T-cell (primary cell): ENCODE measurements around the gene P2RY8. TPM values are rescaled to one million over a fixed set of nuclear protein-coding genes. Genes with fewer than 3 reads are reported as not detected.
"Not testable (repeated sequence)": the region's sequence is repeated elsewhere in the genome, so short reads cannot be mapped to it uniquely, and the experiment has no call there.

ENCODE experiments used
- ATAC-seq, 4 experiments: fragments of 200-7000 bp in 3 of 4; fragments of 150-1000 bp in 1 of 4; cut with Tn5 transposase; replicated peaks in 1 of 4; 1 replicate in 3 of 4; 2 replicates in 1 of 4; pipeline ENCODE4 v1.10.0; 2021; ENCODE audit warnings: moderate library complexity in 3 of 4, mild to moderate bottlenecking in 2 of 4, moderate number of reproducible peaks in 1 of 4
- CTCF ChIA-PET, 2 donors: fragments of 300-600 bp; sonication (Branson Sonifier 250); formaldehyde crosslinking; loops; one replicate each; lab custom pipeline; 2022; ENCODE audit warnings: antibody characterized with exemption in 2 of 2; lab: Charles Lee
- POLR2A ChIA-PET, 2 donors: fragments of 300-600 bp; sonication (Branson Sonifier 250); formaldehyde crosslinking; loops; one replicate each; lab custom pipeline; 2022; ENCODE audit warnings: antibody characterized with exemption in 2 of 2; lab: Charles Lee
- DNase-seq, 35 experiments: peaks; one replicate each; pipeline versions ENCODE4 v3.0.0 to v3.0.0-alpha.2; 2013 to 2023
- H3K27ac ChIP-seq: one replicate; pipeline ENCODE4 v1.5.1; 2013; ENCODE audit warnings: low read length
- H3K27me3 ChIP-seq, 2 experiments: replicated peaks in 1 of 2; 1 replicate in 1 of 2; 2 replicates in 1 of 2; pipeline versions ENCODE4 v1.6.1 to v1.7.0; 2013; ENCODE audit warnings: low read length in 1 of 2, mixed read lengths in 1 of 2; ENCODE audit not compliant: control insufficient read depth in 2 of 2, insufficient read depth in 2 of 2; ENCODE audit errors: extremely low read depth in 1 of 2
- H3K36me3 ChIP-seq, 2 donors: 1 replicate in 1 of 2; 2 replicates in 1 of 2; pipeline versions ENCODE4 v1.6.1 to v1.7.0; 2013; ENCODE audit warnings: low read length in 1 of 2; ENCODE audit not compliant: control insufficient read depth in 2 of 2, insufficient read depth in 1 of 2; ENCODE audit errors: extremely low read depth in 1 of 2
- H3K4me1 ChIP-seq, 2 experiments: 1 replicate in 1 of 2; 2 replicates in 1 of 2; pipeline versions ENCODE4 v1.6.1 to v1.7.0; 2013; ENCODE audit warnings: low read length in 2 of 2, mixed read lengths in 1 of 2; ENCODE audit not compliant: insufficient read depth in 2 of 2, control insufficient read depth in 1 of 2; ENCODE audit errors: extremely low read depth in 1 of 2
- H3K4me3 ChIP-seq, 2 donors: 1 replicate in 1 of 2; 2 replicates in 1 of 2; pipeline versions ENCODE4 v1.5.1 to v1.7.0; 2013; ENCODE audit warnings: mild to moderate bottlenecking in 2 of 2, low read length in 1 of 2, moderate library complexity in 1 of 2; ENCODE audit not compliant: control insufficient read depth in 1 of 2; ENCODE audit errors: extremely low read depth in 1 of 2
- H3K9me3 ChIP-seq: 2 replicates; pipeline ENCODE4 v1.7.0; 2013
- H3K27ac Mint-ChIP-seq, 2 donors: one replicate each; pipeline ENCODE4 v1.8.0; 2020 to 2021; ENCODE audit warnings: mild to moderate bottlenecking in 2 of 2, mixed read lengths in 2 of 2
- H3K27me3 Mint-ChIP-seq, 2 donors: one replicate each; pipeline ENCODE4 v1.8.0; 2021 to 2022; ENCODE audit warnings: mixed read lengths in 2 of 2
- H3K36me3 Mint-ChIP-seq: one replicate; pipeline ENCODE4 v1.8.0; 2021; ENCODE audit warnings: mixed read lengths
- H3K4me1 Mint-ChIP-seq, 3 donors: one replicate each; pipeline ENCODE4 v1.8.0; 2020 to 2022; ENCODE audit warnings: mixed read lengths in 3 of 3, mild to moderate bottlenecking in 1 of 3
- H3K4me3 Mint-ChIP-seq, 3 donors: one replicate each; pipeline ENCODE4 v1.8.0; 2020 to 2022; ENCODE audit warnings: mild to moderate bottlenecking in 3 of 3, mixed read lengths in 3 of 3, moderate library complexity in 3 of 3
- H3K9me3 Mint-ChIP-seq, 3 donors: one replicate each; pipeline ENCODE4 v1.8.0; 2020 to 2022; ENCODE audit warnings: mixed read lengths in 3 of 3
- WGBS: methylation state at CpG from one replicate; pipeline ENCODE4 v1.1.5; 2013; ENCODE audit warnings: missing lambda C conversion rate; ENCODE audit not compliant: insufficient coverage; 5-methylcytosine and 5-hydroxymethylcytosine counted together
- total RNA-seq, 35 experiments: library from RNA in 6 of 35; stranded (reverse) in 6 of 35; fragments of 120-200 nt in 1 of 35; gene quantifications; one replicate each; pipeline versions ENCODE4 v1.2.1 to v1.2.4 and lab custom pipeline; 2013 to 2026

Gene P2RY8
- total RNA-seq, 5 donors from 2014 or later (not counting 1 experiment from before 2014, with no cell fraction given) = 114 to 219 (median 182) TPM

DNA sequence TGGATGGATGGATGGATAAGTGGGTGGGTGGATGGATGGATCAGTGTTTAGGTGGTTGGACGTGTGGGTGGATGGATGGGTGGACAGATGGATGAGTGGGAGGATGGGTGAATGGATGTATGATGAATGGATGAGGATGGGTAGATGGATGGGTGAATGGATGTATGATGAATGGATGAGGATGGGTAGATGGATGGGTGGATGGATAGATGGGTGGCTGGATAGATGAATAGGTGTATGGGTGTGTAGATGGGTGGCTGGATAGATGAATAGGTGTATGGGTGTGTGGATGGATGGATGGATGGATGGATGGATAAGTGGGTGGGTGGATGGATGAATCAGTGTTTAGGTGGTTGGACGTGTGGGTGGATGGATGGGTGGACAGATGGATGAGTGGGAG, 62.4 kb downstream of the P2RY8 start:
- H3K27me3 Mint-ChIP-seq, DNase-seq, H3K27me3 ChIP-seq, H3K27ac Mint-ChIP-seq, CTCF ChIA-PET, ATAC-seq, H3K27ac ChIP-seq, H3K9me3 ChIP-seq, POLR2A ChIA-PET, H3K4me3 Mint-ChIP-seq, H3K4me3 ChIP-seq: not testable (repeated sequence)
- H3K36me3 Mint-ChIP-seq = peaks cover 70% of the 10 kb centered on the region
- H3K4me1 Mint-ChIP-seq = peaks cover 61 to 95% (median 93%) of the 10 kb centered on the region in 3 donors
- H3K4me1 ChIP-seq = peaks cover 22 to 70% of the 10 kb centered on the region in 2 experiments
- H3K36me3 ChIP-seq = peaks cover 5 to 24% of the 10 kb centered on the region in 2 donors
- 100% methylated on average over 2 of the region's 2 CpGs for WGBS
- H3K9me3 Mint-ChIP-seq = peaks cover 1 to 32% (median 7%) of the 10 kb centered on the region in 3 donors

GRCh38 chrX:1472975-1473374, 64.0 kb downstream of the P2RY8 start:
- Mint-ChIP-seq H3K9me3 (peaks cover 0 to 24% (median 0%) of the 10 kb centered on the region in 3 donors), H3K4me1 (peaks cover 59 to 91% (median 88%) of the 10 kb centered on the region in 3 donors), H3K27me3 (no peaks in the 10 kb centered on the region), H3K4me3 (peak overlapping the region in 1 of 3 donors; percentile 89), H3K36me3 (peaks cover 57% of the 10 kb centered on the region), H3K27ac (no peak overlapping the region)
- Histone ChIP-seq H3K4me1 (peaks cover 32 to 72% of the 10 kb centered on the region in 2 experiments), H3K4me3 (no peak overlapping the region), H3K36me3 (peaks cover 8 to 22% of the 10 kb centered on the region in 2 donors), H3K9me3 (no peaks in the 10 kb centered on the region), H3K27ac (no peak overlapping the region), H3K27me3 (no peaks in the 10 kb centered on the region)
- ATAC-seq = no peak
- peak in 1 of 35 experiments; percentile 2 for DNase-seq
- 96% methylated on average over 2 of the region's 2 CpGs for WGBS
- CTCF ChIA-PET = no interaction called here
- POLR2A ChIA-PET = no interaction called here

GRCh38 chrX:1468250-1468772, 68.7 kb downstream of the P2RY8 start:
- peaks cover 8 to 36% of the 10 kb centered on the region in 2 donors for H3K36me3 ChIP-seq
- CTCF ChIA-PET = no interaction called here
- H3K4me1 ChIP-seq = peaks cover 59 to 97% of the 10 kb centered on the region in 2 experiments
- POLR2A ChIA-PET = no interaction called here
- H3K36me3 Mint-ChIP-seq = peaks cover 38% of the 10 kb centered on the region
- H3K27ac Mint-ChIP-seq = peak overlapping the region; percentile 93 to 94
- H3K9me3 Mint-ChIP-seq = peaks cover 0 to 14% (median 0%) of the 10 kb centered on the region in 3 donors
- H3K27me3 ChIP-seq = no peaks in the 10 kb centered on the region
- H3K27ac ChIP-seq = peak overlapping the region; percentile 86
- H3K27me3 Mint-ChIP-seq = no peaks in the 10 kb centered on the region
- DNase-seq (peak; percentile 42 to 87 (median 66)), ATAC-seq (peak; percentile 31 to 64 (median 59))
- H3K9me3 ChIP-seq = no peaks in the 10 kb centered on the region
- peak overlapping the region; percentile 54 to 78 (median 68) for H3K4me3 Mint-ChIP-seq
- H3K4me1 Mint-ChIP-seq = peaks cover 75 to 91% (median 91%) of the 10 kb centered on the region in 3 donors
- WGBS = 10% methylated on average over 17 of the region's 20 CpGs
- no peak overlapping the region for H3K4me3 ChIP-seq

DNA sequence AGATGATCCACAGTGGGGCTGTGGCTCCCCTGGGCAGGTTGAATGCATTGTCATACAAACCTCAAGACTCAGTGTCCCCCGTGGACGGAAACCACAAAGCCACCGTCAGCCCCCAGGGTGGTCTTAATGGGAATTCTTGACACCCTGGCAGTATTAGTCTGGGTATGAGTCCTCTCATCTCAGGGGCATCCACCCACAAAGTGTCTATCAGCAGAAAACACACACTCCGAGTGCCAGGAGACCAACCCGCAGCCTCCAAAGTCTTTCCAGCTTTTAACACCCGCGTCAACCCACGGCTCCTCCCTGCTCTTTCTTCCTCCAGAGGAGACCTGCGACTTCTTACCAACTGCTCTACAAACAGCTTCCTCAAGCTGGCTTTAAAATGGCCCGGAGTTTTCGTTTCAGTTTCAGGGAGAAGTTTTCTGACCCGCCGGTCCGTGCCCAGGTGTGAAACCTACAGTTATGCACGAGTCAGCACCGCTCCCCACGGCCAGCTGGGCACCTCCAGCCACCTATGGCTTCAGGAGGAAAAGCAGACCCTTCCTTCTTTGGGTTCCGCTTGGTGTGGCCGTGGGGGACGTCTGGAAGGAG, 69.9 kb downstream of the P2RY8 start:
- CTCF ChIA-PET = no interaction called here
- Mint-ChIP-seq H3K27me3 (no peaks in the 10 kb centered on the region), H3K36me3 (peaks cover 28% of the 10 kb centered on the region), H3K4me3 (peak overlapping the region; percentile 65 to 79 (median 78)), H3K4me1 (peaks cover 85 to 93% (median 91%) of the 10 kb centered on the region in 3 donors), H3K27ac (peak overlapping the region; percentile 93 to 94), H3K9me3 (peaks cover 0 to 2% (median 0%) of the 10 kb centered on the region in 3 donors)
- POLR2A ChIA-PET = no interaction called here
- 17% methylated on average over 12 of the region's 20 CpGs for WGBS
- Histone ChIP-seq H3K27ac (peak overlapping the region; percentile 86), H3K9me3 (no peaks in the 10 kb centered on the region), H3K4me1 (peaks cover 66 to 96% of the 10 kb centered on the region in 2 experiments), H3K27me3 (no peaks in the 10 kb centered on the region), H3K4me3 (peak overlapping the region; percentile 19 to 32), H3K36me3 (peaks cover 8 to 43% of the 10 kb centered on the region in 2 donors)
- DNase-seq (peak in 22 of 35 experiments; percentile 21 to 75 (median 38)), ATAC-seq (no peak)

GRCh38 chrX:1466232-1466661, 70.7 kb downstream of the P2RY8 start:
- ATAC-seq (no peak), DNase-seq (peak in 5 of 35 experiments; percentile 2 to 24 (median 11))
- Histone ChIP-seq H3K27ac (peak overlapping the region; percentile 86), H3K27me3 (no peaks in the 10 kb centered on the region), H3K4me3 (no peak overlapping the region), H3K4me1 (peaks cover 61 to 93% of the 10 kb centered on the region in 2 experiments), H3K36me3 (peaks cover 8 to 43% of the 10 kb centered on the region in 2 donors), H3K9me3 (no peaks in the 10 kb centered on the region)
- Mint-ChIP-seq H3K9me3 (no peaks in the 10 kb centered on the region), H3K27me3 (no peaks in the 10 kb centered on the region), H3K4me3 (peak overlapping the region in 2 of 3 donors; percentile 34 to 78), H3K36me3 (peaks cover 21% of the 10 kb centered on the region), H3K4me1 (peaks cover 80 to 91% (median 89%) of the 10 kb centered on the region in 3 donors), H3K27ac (peak overlapping the region; percentile 68 to 98)
- ChIA-PET CTCF (no interaction called here), POLR2A (no interaction called here)
- WGBS = over 99% methylated on average over 17 of the region's 36 CpGs

GRCh38 chrX:1465286-1466231, 71.4 kb downstream of the P2RY8 start:
- peak in 3 of 35 experiments; percentile 4 to 23 (median 12) for DNase-seq
- peaks cover 75 to 90% (median 83%) of the 10 kb centered on the region in 3 donors for H3K4me1 Mint-ChIP-seq

More at GRCh38 chrX:1465286-1466231, 71.4 kb downstream of the P2RY8 start:
- Histone ChIP-seq H3K27me3 (no peaks in the 10 kb centered on the region), H3K36me3 (peaks cover 8 to 43% of the 10 kb centered on the region in 2 donors), H3K4me3 (peak overlapping the region in 1 of 2 donors; percentile 37), H3K27ac (peak overlapping the region; percentile 98), H3K4me1 (peaks cover 56 to 92% of the 10 kb centered on the region in 2 experiments), H3K9me3 (no peaks in the 10 kb centered on the region)
- WGBS = 95% methylated on average over 70 of the region's 75 CpGs
- ChIA-PET CTCF (no interaction called here), POLR2A (no interaction called here)
- Mint-ChIP-seq H3K27me3 (no peaks in the 10 kb centered on the region), H3K4me3 (peak overlapping the region in 2 of 3 donors; percentile 78 to 79), H3K27ac (peak overlapping the region; percentile 94 to 98), H3K9me3 (no peaks in the 10 kb centered on the region), H3K36me3 (peaks cover 21% of the 10 kb centered on the region)
- no peak for ATAC-seq
